Measurements from ENCODE around the gene RBM24. TPM values are rescaled to one million over a fixed set of nuclear protein-coding genes. Genes with fewer than 3 reads are reported as not detected.
A peak's percentile ranks its signal among the peaks of the same experiment; 100 is the strongest.

Gene RBM24
- total RNA-seq, 4 donors from 2014 or later = 0.22 to 1.8 (median 0.46) TPM; not detected in 1

GRCh38 chr6:17280552-17281090, 540 bp upstream of the RBM24 start:
- WGBS, 2 donors = 21 to 31% methylated on average over 12 to 30 of the region's 55 CpGs
- intact Hi-C loops (cut with DNase I; ENCODE audit: low total_unique reads) = no loop called here
- peak overlapping the region; percentile 37 for H3K4me3 ChIP-seq (ENCODE audit: low read depth, poor library complexity, severe bottlenecking)
- no peak for TF ChIP-seq POLR2A (IDR thresholded peaks at IDR 0.05)
- no peak for TF ChIP-seq CTCF (IDR thresholded peaks at IDR 0.05)
- peak in 1 of 2 donors; percentile 16 for DNase-seq (ENCODE audit: low spot score in 2 of 2)

GRCh38 chr6:17281497-17282481, 628 bp downstream of the RBM24 start:
- intact Hi-C loops (cut with DNase I; ENCODE audit: low total_unique reads) = no loop called here
- 1 to 4% methylated on average over 45 to 60 of the region's 77 CpGs for WGBS, 2 donors
- TF ChIP-seq CTCF (IDR thresholded peaks at IDR 0.05) (no peak), POLR2A (IDR thresholded peaks at IDR 0.05) (no peak)
- peak overlapping the region; percentile 45 for H3K4me3 ChIP-seq (ENCODE audit: low read depth, poor library complexity, severe bottlenecking)
- DNase-seq (ENCODE audit: low spot score in 2 of 2) = peak in 1 of 2 donors; percentile 13

GRCh38 chr6:17283074-17283473, 1.9 kb downstream of the RBM24 start:
- intact Hi-C loops (cut with DNase I; ENCODE audit: low total_unique reads) = no loop called here
- TF ChIP-seq POLR2A (IDR thresholded peaks at IDR 0.05) (no peak), CTCF (IDR thresholded peaks at IDR 0.05) (no peak)
- WGBS, 2 donors = 90 to 92% methylated on average over 4 of the region's 4 CpGs
- H3K4me3 ChIP-seq (ENCODE audit: low read depth, poor library complexity, severe bottlenecking) = no peak overlapping the region
- DNase-seq (ENCODE audit: low spot score in 2 of 2) = no peak

- peak in 1 of 2 donors; percentile 32 for DNase-seq (ENCODE audit: low spot score in 2 of 2)
- no peak overlapping the region for H3K4me3 ChIP-seq (ENCODE audit: low read depth, poor library complexity, severe bottlenecking)
- intact Hi-C loops (cut with DNase I; ENCODE audit: low total_unique reads) = no loop called here
- TF ChIP-seq CTCF (IDR thresholded peaks at IDR 0.05) (no peak), POLR2A (IDR thresholded peaks at IDR 0.05) (no peak)
- 68 to 74% methylated on average over 13 of the region's 13 CpGs for WGBS, 2 donors
Measured at GRCh38 chr6:17289630-17290061, 8.5 kb downstream of the RBM24 start.

GRCh38 chr6:17291778-17292177, 10.6 kb downstream of the RBM24 start:
- WGBS, 2 donors = 76 to 83% methylated on average over 17 of the region's 17 CpGs

More at GRCh38 chr6:17291778-17292177, 10.6 kb downstream of the RBM24 start:
- TF ChIP-seq POLR2A (IDR thresholded peaks at IDR 0.05) = no peak
- no peak for TF ChIP-seq CTCF (IDR thresholded peaks at IDR 0.05)
- no peak for DNase-seq (ENCODE audit: low spot score in 2 of 2)
- intact Hi-C loops (cut with DNase I; ENCODE audit: low total_unique reads) = no loop called here
- H3K4me3 ChIP-seq (ENCODE audit: low read depth, poor library complexity, severe bottlenecking) = no peak overlapping the region

Measured in lower leg skin (tissue), 4 donors.